ENCODE results near the gene NOP9. TPM values are rescaled to one million over a fixed set of nuclear protein-coding genes. Genes with fewer than 3 reads are reported as not detected.

The NOP9 gene
- total RNA-seq, 2 experiments from 2014 or later = 25.9 to 27.5 TPM

- TF ChIP-seq, protein P1, sequence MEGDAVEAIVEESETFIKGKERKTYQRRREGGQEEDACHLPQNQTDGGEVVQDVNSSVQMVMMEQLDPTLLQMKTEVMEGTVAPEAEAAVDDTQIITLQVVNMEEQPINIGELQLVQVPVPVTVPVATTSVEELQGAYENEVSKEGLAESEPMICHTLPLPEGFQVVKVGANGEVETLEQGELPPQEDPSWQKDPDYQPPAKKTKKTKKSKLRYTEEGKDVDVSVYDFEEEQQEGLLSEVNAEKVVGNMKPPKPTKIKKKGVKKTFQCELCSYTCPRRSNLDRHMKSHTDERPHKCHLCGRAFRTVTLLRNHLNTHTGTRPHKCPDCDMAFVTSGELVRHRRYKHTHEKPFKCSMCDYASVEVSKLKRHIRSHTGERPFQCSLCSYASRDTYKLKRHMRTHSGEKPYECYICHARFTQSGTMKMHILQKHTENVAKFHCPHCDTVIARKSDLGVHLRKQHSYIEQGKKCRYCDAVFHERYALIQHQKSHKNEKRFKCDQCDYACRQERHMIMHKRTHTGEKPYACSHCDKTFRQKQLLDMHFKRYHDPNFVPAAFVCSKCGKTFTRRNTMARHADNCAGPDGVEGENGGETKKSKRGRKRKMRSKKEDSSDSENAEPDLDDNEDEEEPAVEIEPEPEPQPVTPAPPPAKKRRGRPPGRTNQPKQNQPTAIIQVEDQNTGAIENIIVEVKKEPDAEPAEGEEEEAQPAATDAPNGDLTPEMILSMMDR (IDR thresholded peaks at IDR 0.05) = no peak
- Mint-ChIP-seq H3K27ac (no peak overlapping the region), H3K4me1 (ENCODE audit: low read depth) (peaks cover 9% of the 10 kb centered on the region), H3K4me3 (no peak overlapping the region), H3K9me3 (no peaks in the 10 kb centered on the region), H3K36me3 (ENCODE audit: low read depth) (peaks cover 4% of the 10 kb centered on the region), H3K27me3 (no peaks in the 10 kb centered on the region)
- Histone ChIP-seq H3K4me3 (ENCODE audit: low read length) (no peak overlapping the region), H3K27me3 (ENCODE audit: control insufficient read depth in 1 of 2, insufficient read depth in 2 of 2, low read length in 2 of 2) (no peaks in the 10 kb centered on the region), H3K27ac (ENCODE audit: low read depth in 1 of 2, low read length in 2 of 2) (no peak overlapping the region), H3K36me3 (ENCODE audit: insufficient read depth, low read length) (peaks cover 3% of the 10 kb centered on the region), H3K4me1 (ENCODE audit: insufficient read depth, low read length) (peaks cover 10% of the 10 kb centered on the region), H3K9me3 (ENCODE audit: control insufficient read depth in 1 of 2, insufficient read depth in 1 of 2, low read length in 2 of 2) (no peaks in the 10 kb centered on the region)
- DNase-seq (no peak), ATAC-seq (ENCODE audit: poor library complexity) (no peak)
- ChIA-PET CTCF (no interaction called here), POLR2A (interaction anchor here (0.5 kb wide), 1 partner anchor 40 kb away, joined by 4 read pairs; no protein-coding TSS in a partner anchor)
- intact Hi-C loops (cut with DNase I, micrococcal nuclease) = no loop called here
Measured at GRCh38 chr14:24284501-24285035, 15.1 kb upstream of the NOP9 start.

DNA sequence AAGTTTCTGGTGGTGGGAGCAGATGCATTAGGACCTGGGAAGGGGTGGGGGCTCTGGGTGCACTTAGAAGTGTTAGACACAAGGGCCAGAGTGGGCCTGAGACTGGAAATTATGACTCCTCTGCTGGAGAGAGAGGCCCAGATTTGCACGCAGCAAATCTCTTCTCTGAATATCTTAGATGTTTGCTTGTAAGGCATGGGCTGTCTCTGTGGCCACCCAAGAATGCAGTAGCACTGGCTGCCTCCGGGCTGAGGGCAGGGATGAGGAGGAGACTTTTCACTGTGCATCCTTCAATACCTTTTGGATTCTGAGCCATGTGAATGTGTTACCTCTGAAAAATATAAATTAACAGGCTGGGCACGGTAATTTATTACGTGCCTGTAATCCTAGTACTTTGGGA lies 14.3 kb upstream of the NOP9 start:
- TF ChIP-seq, protein P1 (IDR thresholded peaks at IDR 0.05) = no peak
- Mint-ChIP-seq H3K27me3 (no peaks in the 10 kb centered on the region), H3K36me3 (ENCODE audit: low read depth) (peaks cover 12% of the 10 kb centered on the region), H3K4me3 (no peak overlapping the region), H3K4me1 (ENCODE audit: low read depth) (peaks cover 1% of the 10 kb centered on the region), H3K27ac (no peak overlapping the region), H3K9me3 (no peaks in the 10 kb centered on the region)
- ATAC-seq (ENCODE audit: poor library complexity) (no peak), DNase-seq (no peak)
- no peak overlapping the region for H3K4me3 ChIP-seq (ENCODE audit: low read length)
- ChIA-PET POLR2A (no interaction called here), CTCF (no interaction called here)
- no peak overlapping the region for H3K27ac ChIP-seq (ENCODE audit: low read depth in 1 of 2, low read length in 2 of 2)
- peaks cover 6% of the 10 kb centered on the region for H3K4me1 ChIP-seq (ENCODE audit: insufficient read depth, low read length)
- peaks cover 10% of the 10 kb centered on the region for H3K36me3 ChIP-seq (ENCODE audit: insufficient read depth, low read length)
- H3K27me3 ChIP-seq (ENCODE audit: control insufficient read depth in 1 of 2, insufficient read depth in 2 of 2, low read length in 2 of 2) = no peaks in the 10 kb centered on the region
- intact Hi-C loops (cut with DNase I, micrococcal nuclease) = no loop called here
- no peaks in the 10 kb centered on the region for H3K9me3 ChIP-seq (ENCODE audit: control insufficient read depth in 1 of 2, insufficient read depth in 1 of 2, low read length in 2 of 2)

DNA sequence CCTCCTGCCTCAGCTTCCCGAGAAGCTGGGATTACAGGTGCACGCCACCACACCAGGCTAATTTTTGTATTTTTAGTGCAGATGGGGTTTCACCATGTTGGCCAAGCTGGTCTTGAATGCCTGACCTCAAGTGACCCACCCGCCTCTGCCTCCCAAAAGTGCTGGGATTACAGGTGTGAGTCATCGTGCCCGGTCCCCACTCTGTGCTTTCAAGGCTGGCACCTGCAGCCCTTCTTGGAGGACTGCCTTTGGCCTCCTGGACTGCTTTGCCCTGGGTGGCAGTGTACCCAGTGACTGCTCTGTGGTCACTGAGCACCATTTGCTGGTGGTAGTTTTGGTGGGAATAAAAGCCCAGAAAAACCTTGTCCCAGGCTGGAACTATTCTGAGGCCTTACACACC lies 12.7 kb upstream of the NOP9 start:
- H3K27ac Mint-ChIP-seq = no peak overlapping the region
- intact Hi-C loops (cut with DNase I, micrococcal nuclease) = no loop called here
- Histone ChIP-seq H3K27ac (ENCODE audit: low read depth in 1 of 2, low read length in 2 of 2) (no peak overlapping the region), H3K27me3 (ENCODE audit: control insufficient read depth in 1 of 2, insufficient read depth in 2 of 2, low read length in 2 of 2) (no peaks in the 10 kb centered on the region), H3K4me3 (ENCODE audit: low read length) (no peak overlapping the region), H3K36me3 (ENCODE audit: insufficient read depth, low read length) (peaks cover 26% of the 10 kb centered on the region), H3K4me1 (ENCODE audit: insufficient read depth, low read length) (peaks cover 5% of the 10 kb centered on the region), H3K9me3 (ENCODE audit: control insufficient read depth in 1 of 2, insufficient read depth in 1 of 2, low read length in 2 of 2) (no peaks in the 10 kb centered on the region)
- TF ChIP-seq, protein P1 (IDR thresholded peaks at IDR 0.05) = no peak
- no peak for ATAC-seq (ENCODE audit: poor library complexity)
- no peaks in the 10 kb centered on the region for H3K4me1 Mint-ChIP-seq (ENCODE audit: low read depth)
- H3K4me3 Mint-ChIP-seq = no peak overlapping the region
- no peaks in the 10 kb centered on the region for H3K27me3 Mint-ChIP-seq
- no peaks in the 10 kb centered on the region for H3K9me3 Mint-ChIP-seq
- no peak for DNase-seq
- ChIA-PET POLR2A (no interaction called here), CTCF (no interaction called here)
- peaks cover 26% of the 10 kb centered on the region for H3K36me3 Mint-ChIP-seq (ENCODE audit: low read depth)
